ENCODE results near the gene PEX11G.

DNA sequence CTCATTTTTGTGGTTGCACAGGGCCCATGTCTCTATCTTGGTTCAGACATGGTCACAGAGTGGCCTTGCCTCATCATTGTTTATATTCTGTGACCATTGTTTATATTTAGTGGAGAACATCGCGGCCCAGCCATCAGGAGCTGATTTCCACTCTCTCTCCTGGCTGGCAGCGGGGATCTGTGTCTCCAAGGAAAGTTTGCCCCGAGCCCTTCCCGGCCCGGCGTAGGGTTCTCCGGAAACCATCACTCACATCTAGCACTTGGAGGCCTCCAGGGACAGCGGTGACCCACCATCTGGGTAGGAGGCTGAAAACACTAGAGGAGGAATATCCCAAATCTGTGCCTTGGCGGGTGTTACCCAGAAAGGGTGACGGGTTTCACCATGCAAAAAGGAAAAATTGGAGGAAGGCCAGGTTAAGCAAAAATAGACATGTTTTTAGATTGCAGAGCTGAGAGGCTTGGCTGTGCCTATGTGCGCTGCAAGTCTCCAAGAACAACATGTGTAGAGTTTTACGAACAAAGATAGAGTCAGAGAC is 26.3 kb upstream of the PEX11G start:
- TF ChIP-seq, protein P1, sequence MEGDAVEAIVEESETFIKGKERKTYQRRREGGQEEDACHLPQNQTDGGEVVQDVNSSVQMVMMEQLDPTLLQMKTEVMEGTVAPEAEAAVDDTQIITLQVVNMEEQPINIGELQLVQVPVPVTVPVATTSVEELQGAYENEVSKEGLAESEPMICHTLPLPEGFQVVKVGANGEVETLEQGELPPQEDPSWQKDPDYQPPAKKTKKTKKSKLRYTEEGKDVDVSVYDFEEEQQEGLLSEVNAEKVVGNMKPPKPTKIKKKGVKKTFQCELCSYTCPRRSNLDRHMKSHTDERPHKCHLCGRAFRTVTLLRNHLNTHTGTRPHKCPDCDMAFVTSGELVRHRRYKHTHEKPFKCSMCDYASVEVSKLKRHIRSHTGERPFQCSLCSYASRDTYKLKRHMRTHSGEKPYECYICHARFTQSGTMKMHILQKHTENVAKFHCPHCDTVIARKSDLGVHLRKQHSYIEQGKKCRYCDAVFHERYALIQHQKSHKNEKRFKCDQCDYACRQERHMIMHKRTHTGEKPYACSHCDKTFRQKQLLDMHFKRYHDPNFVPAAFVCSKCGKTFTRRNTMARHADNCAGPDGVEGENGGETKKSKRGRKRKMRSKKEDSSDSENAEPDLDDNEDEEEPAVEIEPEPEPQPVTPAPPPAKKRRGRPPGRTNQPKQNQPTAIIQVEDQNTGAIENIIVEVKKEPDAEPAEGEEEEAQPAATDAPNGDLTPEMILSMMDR (IDR thresholded peaks at IDR 0.05; ENCODE audit: extremely low read depth in 1 of 2, insufficient read depth in 1 of 2, low read depth in 1 of 2, low read length in 2 of 2), result no peak
- TF ChIP-seq, protein P2, sequence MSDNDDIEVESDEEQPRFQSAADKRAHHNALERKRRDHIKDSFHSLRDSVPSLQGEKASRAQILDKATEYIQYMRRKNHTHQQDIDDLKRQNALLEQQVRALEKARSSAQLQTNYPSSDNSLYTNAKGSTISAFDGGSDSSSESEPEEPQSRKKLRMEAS (IDR thresholded peaks at IDR 0.05; ENCODE audit: insufficient read depth, insufficient read length), result no peak
- no peak for TF ChIP-seq EZH2 (IDR thresholded peaks at IDR 0.05; ENCODE audit: borderline replicate concordance, low read depth, low read length, severe bottlenecking)
- TF ChIP-seq POLR2AphosphoS5 (IDR thresholded peaks at IDR 0.05; ENCODE audit: insufficient read depth, low read depth, low read length), result no peak
- no peak for TF ChIP-seq POLR2A (IDR thresholded peaks at IDR 0.05; ENCODE audit: low read depth, low read length)
- TF ChIP-seq FOS (IDR thresholded peaks at IDR 0.05; ENCODE audit: borderline replicate concordance, insufficient read depth, low read length), result no peak
- no peak for TF ChIP-seq MYC (IDR thresholded peaks at IDR 0.05; ENCODE audit: low read depth, low read length)
- TF ChIP-seq JUN (IDR thresholded peaks at IDR 0.05; ENCODE audit: borderline replicate concordance, insufficient read depth, insufficient read length, low read depth), result no peak
